Coronary artery (tissue), 2 donors: ENCODE results near the gene C14orf132.

Experiments
- DNase-seq: peaks from one replicate; pipeline ENCODE4 v3.0.0-alpha.2; 2017; ENCODE audit warnings: low spot score
- H3K27ac ChIP-seq, 2 donors: fragments of 200-600 bp; sonication (generic); one replicate each; pipeline ENCODE4 v1.5.1; 2016 to 2019
- H3K4me3 ChIP-seq: fragments of 200-600 bp; sonication (generic); 2 replicates; pipeline ENCODE4 v1.5.1; 2016; ENCODE audit warnings: mild to moderate bottlenecking, moderate library complexity
- TF ChIP-seq, protein P1 (sequence below): fragments of 200-600 bp; sonication (generic); IDR thresholded peaks from one replicate; pipeline ENCODE4 v1.5.1; 2019; ENCODE audit warnings: antibody characterized with exemption

C14orf132 gene

DNA sequence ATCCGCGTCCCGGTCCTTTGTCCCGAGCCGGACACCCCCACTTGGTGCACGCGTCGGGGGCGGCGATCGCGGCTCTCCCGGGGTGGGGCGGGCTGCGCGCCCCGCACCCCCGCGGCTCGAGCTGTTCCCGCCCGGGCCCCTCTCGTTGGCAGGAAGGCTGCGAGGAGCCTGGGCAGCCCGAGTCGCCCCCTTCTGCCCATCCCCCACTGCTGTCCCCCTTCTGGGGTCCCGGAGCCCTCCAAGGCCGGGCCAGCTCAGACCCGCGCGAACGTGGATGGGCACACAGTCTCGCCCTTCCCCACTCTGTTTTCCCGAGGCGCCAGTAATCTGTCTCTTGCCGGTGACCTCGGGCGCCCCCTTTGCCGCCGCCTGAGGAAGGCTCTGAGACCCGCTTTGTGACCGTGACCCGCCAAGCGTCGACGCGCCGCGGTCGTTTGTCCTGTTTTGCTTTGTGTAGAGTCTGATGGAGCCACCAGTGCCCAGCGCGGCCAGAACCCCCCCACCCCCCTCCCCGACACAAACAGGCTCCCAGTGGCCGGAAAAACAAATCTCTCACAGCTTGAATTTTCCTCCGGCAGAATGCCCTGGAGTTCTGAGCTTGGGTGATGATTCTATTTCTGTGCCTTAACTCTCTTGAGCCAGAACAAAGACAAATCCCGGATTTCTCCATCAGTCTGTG is 610 bp downstream of the C14orf132 start:
- Histone ChIP-seq H3K27ac (peak overlapping the region; percentile 83 to 86), H3K4me3 (peak overlapping the region; percentile 85)
- no peak for DNase-seq
- TF ChIP-seq, protein P1, sequence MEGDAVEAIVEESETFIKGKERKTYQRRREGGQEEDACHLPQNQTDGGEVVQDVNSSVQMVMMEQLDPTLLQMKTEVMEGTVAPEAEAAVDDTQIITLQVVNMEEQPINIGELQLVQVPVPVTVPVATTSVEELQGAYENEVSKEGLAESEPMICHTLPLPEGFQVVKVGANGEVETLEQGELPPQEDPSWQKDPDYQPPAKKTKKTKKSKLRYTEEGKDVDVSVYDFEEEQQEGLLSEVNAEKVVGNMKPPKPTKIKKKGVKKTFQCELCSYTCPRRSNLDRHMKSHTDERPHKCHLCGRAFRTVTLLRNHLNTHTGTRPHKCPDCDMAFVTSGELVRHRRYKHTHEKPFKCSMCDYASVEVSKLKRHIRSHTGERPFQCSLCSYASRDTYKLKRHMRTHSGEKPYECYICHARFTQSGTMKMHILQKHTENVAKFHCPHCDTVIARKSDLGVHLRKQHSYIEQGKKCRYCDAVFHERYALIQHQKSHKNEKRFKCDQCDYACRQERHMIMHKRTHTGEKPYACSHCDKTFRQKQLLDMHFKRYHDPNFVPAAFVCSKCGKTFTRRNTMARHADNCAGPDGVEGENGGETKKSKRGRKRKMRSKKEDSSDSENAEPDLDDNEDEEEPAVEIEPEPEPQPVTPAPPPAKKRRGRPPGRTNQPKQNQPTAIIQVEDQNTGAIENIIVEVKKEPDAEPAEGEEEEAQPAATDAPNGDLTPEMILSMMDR, result no peak

DNA sequence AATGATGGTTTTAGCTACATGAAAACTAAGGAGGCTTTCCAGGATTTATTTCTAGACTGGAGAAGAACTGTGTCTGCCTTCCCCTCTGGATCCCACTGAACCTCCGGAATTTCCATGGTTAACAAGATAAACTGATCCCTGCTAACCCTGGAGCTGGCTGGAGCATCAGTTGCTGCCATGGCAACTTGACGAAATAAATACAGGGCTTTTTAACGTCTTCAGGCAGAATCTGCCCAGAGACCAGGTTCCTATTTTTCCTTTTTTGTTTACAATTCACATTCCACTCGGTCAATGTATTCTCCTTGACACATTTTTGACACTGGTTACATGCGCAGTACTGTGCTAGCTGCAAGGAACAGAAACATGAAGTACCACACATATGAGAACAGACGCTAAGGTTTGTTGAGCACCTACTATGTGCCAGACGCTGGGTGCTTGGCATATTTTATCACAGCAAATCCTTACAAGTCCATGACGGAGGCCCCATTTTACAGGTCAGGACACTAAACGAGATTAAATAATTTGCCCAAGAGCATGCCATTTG is 1.7 kb downstream of the C14orf132 start:
- TF ChIP-seq, protein P1, result no peak
- peak overlapping the region; percentile 85 for H3K4me3 ChIP-seq
- no peak overlapping the region for H3K27ac ChIP-seq
- DNase-seq, result no peak

DNA sequence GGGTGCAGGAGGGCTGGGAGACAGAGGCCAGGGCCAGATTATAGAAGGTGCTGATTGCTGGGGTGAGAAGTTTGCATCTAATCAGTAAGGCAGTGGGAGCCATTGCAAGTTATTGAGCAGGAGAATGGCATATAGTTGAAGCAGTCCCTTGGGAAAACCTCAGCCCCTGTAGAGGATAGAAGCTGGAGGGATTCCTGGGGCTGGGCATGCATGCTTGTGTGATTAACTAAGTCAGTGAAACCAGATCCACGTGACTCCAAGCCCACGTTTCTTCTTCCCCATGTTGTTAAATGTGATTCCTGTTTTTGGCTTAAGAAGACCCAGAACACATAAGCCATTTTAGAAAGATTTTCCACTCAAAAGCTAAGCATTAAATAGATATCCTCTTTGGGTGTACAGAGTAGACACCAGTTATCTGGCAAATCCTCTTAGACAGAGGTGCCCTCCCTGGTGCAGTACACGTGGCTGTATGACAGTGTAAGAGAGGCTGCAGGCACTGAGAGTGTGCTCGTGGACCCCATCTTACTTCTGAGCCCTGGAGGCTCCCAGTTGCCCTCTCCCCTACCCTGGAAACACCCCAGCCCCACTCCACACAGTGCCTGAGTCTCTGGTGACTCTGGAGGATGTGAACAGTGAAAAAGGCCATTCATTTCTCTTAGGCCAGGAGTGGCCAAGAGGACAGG is 3.2 kb downstream of the C14orf132 start:
- DNase-seq, result no peak
- no peak overlapping the region for H3K4me3 ChIP-seq
- H3K27ac ChIP-seq, result no peak overlapping the region
- TF ChIP-seq, protein P1, result no peak

DNA sequence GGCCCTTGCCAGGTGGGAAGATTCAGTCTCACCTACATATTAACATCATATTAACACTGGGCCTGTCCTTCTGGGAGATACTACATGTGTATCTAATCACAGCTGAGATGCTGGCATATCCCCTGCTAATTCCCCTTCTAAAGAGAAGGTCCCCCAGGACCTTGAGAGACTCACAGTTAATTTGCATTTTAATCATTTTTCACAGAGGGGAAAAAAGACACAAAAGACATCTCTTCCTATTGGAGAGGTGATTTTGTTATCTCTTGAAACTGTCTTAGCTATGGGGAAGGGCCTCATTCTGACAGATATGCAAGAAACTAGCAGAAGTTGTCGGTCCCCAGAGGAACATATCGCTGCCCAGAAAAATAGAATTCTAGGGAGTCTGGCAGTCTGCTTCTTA is 7.5 kb downstream of the C14orf132 start:
- no peak overlapping the region for H3K27ac ChIP-seq
- H3K4me3 ChIP-seq, result no peak overlapping the region
- no peak for DNase-seq
- TF ChIP-seq, protein P1, result no peak

DNA sequence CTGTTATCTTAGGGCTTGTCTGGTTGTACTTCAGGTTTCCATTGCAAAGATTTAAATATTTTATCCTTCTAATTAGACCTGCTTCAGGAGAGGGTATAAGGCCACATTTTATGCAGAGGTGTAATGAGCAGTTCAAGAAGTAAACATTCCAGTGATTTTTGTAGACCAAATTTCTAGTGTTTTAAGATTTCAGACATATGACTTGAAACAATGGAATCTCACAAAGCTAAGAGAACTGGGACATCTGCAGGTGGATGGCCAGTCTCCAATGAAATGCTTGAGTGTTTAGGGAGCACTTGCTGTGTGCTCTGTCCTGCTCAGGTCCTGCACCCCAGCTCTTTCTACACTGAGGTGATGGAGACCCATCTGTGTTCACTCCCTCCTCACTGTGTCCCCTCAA is 7.9 kb downstream of the C14orf132 start:
- Histone ChIP-seq H3K4me3 (no peak overlapping the region), H3K27ac (no peak overlapping the region)
- DNase-seq, result no peak
- TF ChIP-seq, protein P1, result no peak

DNA sequence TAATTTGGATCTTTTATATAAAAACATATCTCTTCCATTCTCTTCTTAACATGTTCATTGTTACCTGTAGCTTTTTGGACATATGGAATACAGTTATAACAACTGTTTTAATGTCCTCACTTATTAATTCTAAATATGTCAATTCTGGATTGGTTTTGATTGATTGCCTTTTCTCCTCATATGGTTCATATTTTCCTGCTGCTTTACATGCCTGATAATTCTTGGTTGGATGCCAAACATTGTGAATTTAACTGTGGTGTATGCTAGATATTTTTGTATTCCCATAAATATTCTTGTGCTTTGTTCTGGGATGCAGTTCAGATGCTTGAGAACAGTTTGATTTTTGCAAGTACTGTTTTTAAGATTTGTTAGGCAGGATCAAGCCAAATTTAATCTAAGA is 10.8 kb downstream of the C14orf132 start:
- H3K4me3 ChIP-seq, result no peak overlapping the region
- H3K27ac ChIP-seq, result no peak overlapping the region
- no peak for DNase-seq
- TF ChIP-seq, protein P1, result no peak

DNA sequence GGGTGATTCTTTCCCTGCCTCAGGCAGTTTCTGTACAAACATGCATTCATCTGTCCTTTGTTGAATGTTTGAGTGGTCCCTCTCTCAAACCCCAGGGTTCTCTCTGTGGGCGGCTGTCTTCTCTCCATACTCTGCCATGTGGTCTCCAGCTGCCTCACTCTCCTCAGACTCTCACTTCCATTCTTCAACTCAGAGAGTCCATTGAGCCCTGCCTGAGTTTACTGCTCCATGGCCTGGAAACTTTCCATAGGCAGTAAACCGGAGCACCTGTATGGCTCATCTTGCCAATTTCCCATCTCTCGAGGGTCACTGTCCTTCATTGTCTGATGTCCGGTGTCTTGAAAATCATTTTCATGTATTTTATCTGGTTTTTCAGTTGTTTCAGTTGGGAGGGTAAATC is 11.3 kb downstream of the C14orf132 start:
- TF ChIP-seq, protein P1, result no peak
- no peak for DNase-seq
- Histone ChIP-seq H3K4me3 (no peak overlapping the region), H3K27ac (no peak overlapping the region)
